Epithelial cell of esophagus (primary cell): ENCODE data around the gene GLMP.

Source experiments
- DNase-seq: peaks from one replicate; pipeline ENCODE4 v3.0.0; 2010; ENCODE audit warnings: low read depth
- H3K4me3 ChIP-seq: 2 replicates; pipeline ENCODE4 v1.5.1; 2011; ENCODE audit warnings: mild to moderate bottlenecking, low read length, control low read depth
- CTCF ChIP-seq: IDR thresholded peaks from 2 replicates; pipeline ENCODE4 v1.5.1; 2011; ENCODE audit warnings: low read depth, mild to moderate bottlenecking, low read length, control low read depth, inconsistent platforms; ENCODE audit not compliant: insufficient read depth; ENCODE audit errors: missing control alignments

The GLMP gene

GRCh38 chr1:156308078-156308477 lies 12.6 kb upstream of the GLMP start:
- no peak overlapping the region for H3K4me3 ChIP-seq
- no peak for TF ChIP-seq CTCF
- DNase-seq = no peak

DNA sequence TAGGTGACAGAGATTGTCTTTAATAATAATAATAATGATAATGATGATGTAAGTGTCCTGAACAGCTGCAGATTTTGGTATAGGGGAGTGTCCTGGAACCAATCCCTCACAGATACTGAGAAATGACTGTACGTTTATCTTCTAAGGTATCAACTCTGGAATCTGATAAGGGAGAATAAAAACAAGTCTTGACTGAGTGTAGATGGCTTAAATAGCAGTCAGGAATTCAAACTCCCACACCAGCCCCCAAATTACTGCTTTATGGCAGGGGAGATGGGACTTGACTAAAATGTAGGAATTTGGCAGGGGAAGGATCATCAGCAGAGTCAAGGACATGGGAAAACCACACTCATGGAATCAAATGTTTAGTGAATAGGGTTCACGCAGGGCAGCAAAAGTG lies 9.7 kb upstream of the GLMP start:
- no peak for DNase-seq
- no peak overlapping the region for H3K4me3 ChIP-seq
- no peak for TF ChIP-seq CTCF

- no peak for DNase-seq
- no peak for TF ChIP-seq CTCF
- H3K4me3 ChIP-seq = no peak overlapping the region
Observed at GRCh38 chr1:156303241-156303640, 7.8 kb upstream of the GLMP start.

DNA sequence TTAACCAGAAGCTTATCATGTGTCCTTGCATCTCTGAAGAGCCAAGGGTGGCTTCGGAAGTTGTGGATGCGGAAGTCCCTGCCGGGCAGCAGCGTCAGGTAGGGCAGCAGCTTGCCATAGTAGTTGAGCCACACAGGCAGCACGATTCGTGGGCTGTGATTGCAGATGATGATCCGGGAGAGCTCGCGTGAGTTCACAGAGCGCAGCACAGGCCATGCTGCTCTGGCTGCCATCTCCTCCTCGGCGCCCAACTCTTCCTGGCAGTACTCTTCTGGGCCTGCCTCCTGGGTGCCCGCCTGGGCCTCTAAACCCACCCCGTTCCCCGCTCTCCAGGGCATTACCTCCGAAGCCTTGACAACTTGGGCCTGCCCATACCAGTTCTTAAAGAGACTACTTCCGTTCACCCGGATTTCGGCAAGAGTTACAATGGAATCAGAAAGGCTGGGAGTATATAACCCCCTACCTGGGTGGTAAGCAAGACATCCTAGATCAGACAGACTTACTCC lies 3.4 kb upstream of the GLMP start, which contains the start of gene VHLL:
TSS of gene VHLL (minus strand) at position 456 of the 506 bp plus-strand sequence. CDS start at position 338, 118 bp downstream.
- H3K4me3 ChIP-seq = no peak within 1 kb of the TSS
- TF ChIP-seq CTCF = no peak
- DNase-seq = no peak

- no peak for TF ChIP-seq CTCF
- H3K4me3 ChIP-seq = no peak overlapping the region
- no peak for DNase-seq
Observed at GRCh38 chr1:156293895-156294294, 1.6 kb downstream of the GLMP start.

DNA sequence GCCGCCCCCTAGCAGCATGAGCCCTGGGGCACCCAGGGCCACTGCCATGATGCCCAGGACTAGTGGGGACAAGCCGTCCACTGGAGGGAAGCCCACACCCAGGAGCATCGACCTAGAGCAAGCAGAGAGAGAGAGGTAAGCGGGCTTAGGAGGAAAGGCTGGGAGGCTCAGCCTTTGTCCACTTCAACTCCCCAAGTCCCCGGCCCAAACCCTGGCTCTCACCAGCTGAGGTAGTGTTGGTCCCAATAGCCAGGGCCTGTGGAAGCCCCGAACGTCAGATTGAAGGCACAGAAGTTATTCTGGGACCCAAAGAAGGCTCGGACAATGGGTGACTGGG lies 2.4 kb downstream of the GLMP start:
- no peak for DNase-seq
- no peak overlapping the region for H3K4me3 ChIP-seq

More for the DNA sequence above, 2.4 kb downstream of the GLMP start:
- TF ChIP-seq CTCF = no peak
